Medulla oblongata (tissue), 1 donor: Measurements from ENCODE around the gene TGM6.

ENCODE experiments used
- DNase-seq: peaks from one replicate; pipeline ENCODE4 v3.0.0-alpha.2; 2015; ENCODE audit errors: extremely low spot score

TGM6 gene

GRCh38 chr20:2364044-2364443 is 16.7 kb upstream of the TGM6 start:
- no peak for DNase-seq

GRCh38 chr20:2365091-2365490 is 15.6 kb upstream of the TGM6 start:
- no peak for DNase-seq

DNA sequence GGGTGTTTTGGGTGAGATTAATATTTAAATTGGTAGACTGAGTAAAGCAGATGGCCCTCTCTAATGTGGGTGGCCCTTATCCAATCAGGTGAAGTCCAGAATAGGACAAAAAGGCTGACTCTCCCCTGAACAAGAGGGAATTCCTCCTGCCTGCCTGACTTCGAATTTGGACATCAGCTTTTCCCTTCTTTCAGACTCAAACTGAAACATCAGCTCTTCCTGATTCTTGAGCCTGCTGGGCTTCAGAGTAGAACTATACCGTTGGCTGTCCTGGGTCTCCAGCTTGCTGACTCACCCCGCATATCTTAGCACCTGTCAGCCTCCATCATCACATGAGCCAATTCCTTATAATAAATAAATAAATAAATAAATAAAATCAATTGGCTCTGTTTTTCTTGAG is 15.0 kb upstream of the TGM6 start:
- no peak for DNase-seq

DNA sequence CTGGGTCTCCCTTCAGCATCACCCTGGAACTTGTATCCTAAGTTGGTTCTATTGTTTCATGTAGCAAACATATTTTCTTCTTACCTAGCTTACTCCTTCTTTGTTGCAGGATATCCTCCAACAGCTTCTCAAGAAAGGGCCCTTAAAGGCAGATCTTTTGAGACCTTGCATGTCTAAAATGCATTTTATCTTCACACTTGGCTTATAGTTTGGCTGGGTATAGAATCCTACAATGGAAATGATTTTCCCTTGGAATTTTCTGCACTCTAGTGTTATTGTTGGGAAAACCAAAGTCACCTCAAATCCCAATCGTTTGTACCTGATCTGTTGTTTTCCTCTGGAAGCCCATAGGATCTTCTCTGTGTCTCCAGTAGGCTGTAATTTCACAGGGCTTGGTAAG is 12.1 kb upstream of the TGM6 start:
- no peak for DNase-seq

GRCh38 chr20:2373098-2373497 is 7.6 kb upstream of the TGM6 start:
- no peak for DNase-seq

DNA sequence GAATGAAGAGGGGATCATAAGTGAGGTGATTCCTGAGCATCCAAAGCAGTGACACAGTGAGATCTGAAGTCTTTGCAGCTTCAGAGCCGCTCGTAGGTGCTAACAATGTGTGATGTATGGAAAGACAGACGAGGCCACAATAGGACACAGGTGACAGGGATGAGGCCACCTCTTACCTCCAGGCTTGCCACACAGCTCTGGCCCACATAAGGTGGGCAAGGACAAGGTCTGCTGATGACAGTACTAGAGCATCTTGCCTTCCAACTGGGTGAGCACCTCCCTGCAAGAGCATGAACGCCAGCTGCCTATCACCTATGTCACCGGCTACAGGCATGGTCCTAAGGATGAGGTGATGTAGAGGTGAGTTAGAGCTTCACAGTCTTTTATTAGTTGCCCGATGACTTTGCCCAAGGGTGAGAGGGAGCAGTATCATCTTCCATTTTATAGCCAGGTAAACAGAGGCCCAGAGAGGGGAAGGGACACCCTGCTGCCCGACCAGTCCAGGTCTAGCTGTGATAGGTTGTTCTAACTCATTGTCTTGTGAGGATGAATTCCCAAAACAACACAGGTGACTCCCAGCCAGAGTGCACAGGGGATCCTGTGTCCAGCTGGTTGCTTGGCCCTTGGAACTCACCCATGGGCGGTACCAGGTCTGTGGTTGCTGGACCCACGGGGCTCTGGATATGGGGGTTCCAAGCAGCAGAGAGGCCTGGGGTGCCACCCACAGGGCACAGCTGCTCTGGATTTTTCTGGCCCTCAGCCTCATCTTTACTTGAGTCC is 6.2 kb upstream of the TGM6 start:
- no peak for DNase-seq

DNA sequence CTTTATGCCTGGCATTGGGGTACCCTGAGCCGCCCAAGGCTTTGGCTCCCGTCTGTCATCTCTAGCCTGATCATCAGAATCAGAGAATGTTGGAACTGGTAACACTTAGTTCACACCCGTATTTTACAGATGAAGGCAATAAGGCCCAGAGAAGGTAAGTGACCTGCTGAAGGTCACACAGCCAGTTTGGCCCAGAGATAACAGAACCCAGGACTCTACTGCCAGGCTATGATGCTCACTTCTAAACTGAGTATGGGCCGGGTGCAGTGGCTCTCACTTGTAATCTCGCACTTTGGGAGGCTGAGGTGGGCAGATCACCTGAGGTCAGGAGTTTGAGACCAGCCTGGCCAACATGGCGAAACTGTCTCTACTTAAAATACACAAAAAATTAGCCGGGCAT is 1.8 kb upstream of the TGM6 start:
- no peak for DNase-seq

- DNase-seq = no peak
These were observed 1.0 kb upstream of the TGM6 start for GRCh38 chr20:2379511-2380229.

DNA sequence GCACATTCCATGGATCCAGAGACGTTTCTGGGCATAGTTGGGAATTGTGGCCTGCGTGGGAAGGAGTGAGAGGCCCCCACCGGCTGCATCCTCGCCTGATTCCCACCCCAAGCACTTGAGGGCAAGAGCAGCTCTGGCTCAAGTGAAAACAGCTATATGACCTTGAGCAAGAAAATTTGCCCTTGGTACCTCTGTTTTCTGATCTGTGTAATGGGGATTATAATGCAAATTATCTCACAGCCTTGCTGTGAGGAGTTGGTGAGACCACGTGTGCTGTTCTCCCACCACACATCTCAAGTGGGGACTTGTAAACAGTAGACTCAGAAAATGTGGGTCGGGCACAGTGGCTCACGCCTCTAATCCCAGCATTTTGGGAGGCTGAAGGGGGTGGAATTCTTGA is 602 bp downstream of the TGM6 start:
- DNase-seq = no peak

- no peak for DNase-seq
These were observed 2.1 kb downstream of the TGM6 start for GRCh38 chr20:2382833-2383232.

GRCh38 chr20:2385026-2385425 is 4.3 kb downstream of the TGM6 start:
- DNase-seq = no peak

GRCh38 chr20:2385496-2385895 is 4.8 kb downstream of the TGM6 start:
- no peak for DNase-seq

- DNase-seq = no peak
These were observed 5.9 kb downstream of the TGM6 start for GRCh38 chr20:2386516-2387179.

- no peak for DNase-seq
These were observed 6.5 kb downstream of the TGM6 start for GRCh38 chr20:2387180-2387577.

DNA sequence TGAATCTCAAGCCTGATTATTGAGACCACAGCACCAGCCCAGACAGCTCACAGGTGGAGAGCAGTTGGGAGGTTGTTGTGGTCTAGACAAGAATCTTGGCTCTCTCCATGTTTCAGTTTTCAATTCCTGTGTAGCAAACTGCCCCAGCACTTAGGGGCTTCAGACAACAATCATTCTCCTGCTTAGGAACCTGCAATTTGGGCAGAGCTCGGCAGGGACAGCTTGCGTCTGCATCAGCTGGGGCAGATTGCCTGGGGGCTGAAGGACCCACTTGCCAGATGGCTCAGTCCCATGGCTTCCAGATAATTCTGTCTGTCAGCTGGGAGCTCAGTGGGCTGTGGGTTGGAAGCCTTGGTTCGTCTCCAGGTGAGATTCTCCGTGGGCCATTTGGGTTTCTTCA is 6.9 kb downstream of the TGM6 start:
- no peak for DNase-seq

DNA sequence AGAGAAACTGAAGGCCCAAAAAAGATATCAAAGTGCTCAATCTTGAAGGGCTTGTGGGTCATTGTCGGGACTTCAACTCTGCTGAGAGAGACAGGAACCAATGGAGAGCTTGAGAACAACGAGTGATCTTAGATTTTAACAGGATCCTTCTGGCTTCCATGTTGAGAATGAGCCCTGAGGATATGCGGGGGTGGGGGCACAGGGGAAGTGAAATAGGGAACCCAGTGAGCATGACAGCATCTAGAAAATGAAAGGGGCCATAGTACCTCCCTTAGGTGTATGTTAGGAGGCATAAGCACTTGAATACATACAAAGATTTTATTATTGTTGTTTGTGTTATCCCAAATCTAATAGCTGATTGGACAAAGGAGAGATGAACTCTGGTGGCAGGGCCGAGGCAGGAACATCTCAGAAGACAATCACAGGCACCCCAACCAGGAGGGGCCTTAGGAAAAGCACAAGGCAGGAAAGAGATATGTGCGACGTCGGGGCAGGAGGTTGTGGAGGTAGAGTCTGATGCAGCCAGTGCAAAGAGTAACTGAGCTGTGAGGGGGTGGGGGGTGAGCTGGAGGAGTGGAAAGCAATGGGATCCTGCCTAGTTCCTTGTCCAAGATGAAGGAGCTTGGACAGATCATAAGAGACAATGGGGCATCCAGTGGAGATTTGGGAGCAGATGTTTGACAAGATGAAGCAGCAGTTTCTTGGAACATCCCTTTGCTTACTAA is 10.4 kb downstream of the TGM6 start:
- DNase-seq = peak; percentile 9

GRCh38 chr20:2394411-2395055 is 13.8 kb downstream of the TGM6 start:
- DNase-seq = no peak

DNA sequence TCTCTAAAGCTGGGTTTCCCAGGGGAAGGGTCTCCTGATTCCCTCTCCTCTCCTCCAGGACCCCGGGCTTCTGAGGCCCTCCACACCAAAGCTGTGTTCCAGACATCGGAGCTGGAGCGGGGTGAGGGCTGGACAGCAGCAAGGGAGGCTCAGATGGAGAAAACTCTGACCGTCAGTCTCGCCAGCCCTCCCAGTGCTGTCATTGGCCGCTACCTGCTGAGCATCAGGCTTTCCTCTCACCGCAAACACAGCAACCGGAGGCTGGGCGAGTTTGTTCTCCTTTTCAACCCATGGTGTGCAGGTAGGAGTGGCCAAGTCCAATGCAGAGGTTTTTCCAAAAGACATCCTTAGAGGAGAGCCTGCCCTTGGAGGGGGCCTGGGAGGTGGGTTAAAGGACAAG is 14.4 kb downstream of the TGM6 start:
- DNase-seq = no peak

- no peak for DNase-seq
These were observed 15.6 kb downstream of the TGM6 start for GRCh38 chr20:2396241-2396814.

DNA sequence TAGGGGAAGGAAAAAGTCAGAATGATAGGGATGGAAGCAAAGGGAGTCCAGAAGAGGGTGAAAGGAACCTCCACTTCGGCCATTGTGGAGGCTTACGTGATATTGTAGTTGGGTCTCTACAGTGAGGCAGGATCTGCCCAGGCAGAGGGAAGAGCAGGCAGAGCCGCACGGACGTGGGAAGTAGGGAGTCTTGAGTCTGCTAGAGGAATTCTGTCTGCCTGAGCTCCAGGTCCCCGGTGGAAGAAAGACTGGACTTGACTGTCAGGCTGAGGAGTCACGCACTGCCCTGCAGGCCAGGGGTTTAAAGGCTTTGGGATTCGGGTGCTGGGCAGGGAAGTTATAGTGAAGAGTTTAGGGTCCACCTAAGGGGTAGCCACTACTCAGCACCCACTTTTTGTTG is 16.4 kb downstream of the TGM6 start:
- DNase-seq = no peak

DNA sequence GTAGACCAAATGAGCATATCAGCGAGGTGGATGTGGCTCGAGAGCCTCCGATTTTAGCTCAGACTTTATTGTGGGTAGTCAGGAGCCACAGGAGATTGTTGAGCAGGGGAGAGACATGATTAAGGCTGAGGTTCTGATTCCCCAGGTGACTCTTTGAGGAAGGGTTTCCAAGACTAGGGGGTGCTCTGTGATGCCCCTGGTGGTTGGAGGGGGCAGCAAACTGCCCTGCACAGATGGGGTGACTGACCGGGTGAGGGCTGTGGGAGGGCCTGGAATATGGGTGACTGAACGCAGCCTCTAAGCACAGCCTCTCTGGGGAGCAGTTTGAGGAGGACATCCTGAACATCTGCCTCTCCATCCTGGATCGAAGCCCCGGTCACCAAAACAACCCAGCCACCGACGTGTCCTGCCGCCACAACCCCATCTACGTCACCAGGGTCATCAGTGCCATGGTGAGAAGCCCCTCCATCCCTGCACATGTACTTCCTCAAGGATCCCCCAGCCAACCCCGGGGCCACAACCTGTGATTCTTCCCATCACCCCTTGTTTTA is 17.0 kb downstream of the TGM6 start:
- no peak for DNase-seq
